ENCODE data around the gene CHRNA3. TPM values are rescaled to one million over a fixed set of nuclear protein-coding genes. Genes with fewer than 3 reads are reported as not detected.
"Not testable (repeated sequence)": the region's sequence is repeated elsewhere in the genome, so short reads cannot be mapped to it uniquely, and the experiment has no call there.

CHRNA3 gene
- total and polyA plus RNA-seq, 4 experiments from 2014 or later = not detected

DNA sequence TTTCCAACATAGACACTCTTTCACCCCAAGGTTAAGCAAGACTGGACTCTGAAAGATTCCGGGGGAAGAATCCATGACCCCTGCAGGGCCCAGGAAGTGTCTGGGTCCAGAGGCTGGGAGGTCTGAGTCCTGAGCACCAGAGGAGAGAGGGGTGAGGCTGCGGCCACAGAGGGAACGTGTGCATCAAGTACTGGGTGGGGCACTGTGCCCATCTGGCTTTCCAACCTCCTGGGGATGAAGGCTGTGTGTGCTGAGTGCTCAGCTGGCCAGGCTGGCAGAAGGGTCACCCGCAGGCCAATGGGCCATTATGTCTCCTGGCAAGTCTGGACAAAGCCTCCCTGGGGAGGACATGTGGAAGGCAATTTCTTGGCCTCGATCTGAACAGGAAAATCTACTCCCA lies 3.3 kb downstream of the CHRNA3 start:
- Mint-ChIP-seq H3K4me3 (no peak overlapping the region), H3K36me3 (no peaks in the 10 kb centered on the region), H3K27ac (no peak overlapping the region), H3K4me1 (peaks cover 2 to 18% (median 10%) of the 10 kb centered on the region in 4 donors), H3K9me3 (no peaks in the 10 kb centered on the region), H3K27me3 (peaks cover 23 to 26% of the 10 kb centered on the region in 2 donors)
- CTCF ChIA-PET (ENCODE audit: partially characterized antibody) = interaction anchor here (0.8 kb wide), 1 partner anchor 35 kb away, joined by 3 read pairs; no protein-coding TSS in a partner anchor
- Histone ChIP-seq H3K27ac (ENCODE audit: low read depth, low read length) (no peak overlapping the region), H3K4me3 (ENCODE audit: low read length in 2 of 2) (no peak overlapping the region), H3K27me3 (ENCODE audit: insufficient read depth, low read length) (peaks cover 7% of the 10 kb centered on the region), H3K4me1 (ENCODE audit: insufficient read depth, low read length) (no peaks in the 10 kb centered on the region), H3K9me3 (ENCODE audit: control insufficient read depth in 1 of 2, low read length in 2 of 2) (no peaks in the 10 kb centered on the region), H3K36me3 (ENCODE audit: insufficient read depth, low read length) (no peaks in the 10 kb centered on the region)
- intact Hi-C loops (cut with micrococcal nuclease) = no loop called here
- DNase-seq = no peak
- POLR2A ChIA-PET (ENCODE audit: partially characterized antibody) = no interaction called here

DNA sequence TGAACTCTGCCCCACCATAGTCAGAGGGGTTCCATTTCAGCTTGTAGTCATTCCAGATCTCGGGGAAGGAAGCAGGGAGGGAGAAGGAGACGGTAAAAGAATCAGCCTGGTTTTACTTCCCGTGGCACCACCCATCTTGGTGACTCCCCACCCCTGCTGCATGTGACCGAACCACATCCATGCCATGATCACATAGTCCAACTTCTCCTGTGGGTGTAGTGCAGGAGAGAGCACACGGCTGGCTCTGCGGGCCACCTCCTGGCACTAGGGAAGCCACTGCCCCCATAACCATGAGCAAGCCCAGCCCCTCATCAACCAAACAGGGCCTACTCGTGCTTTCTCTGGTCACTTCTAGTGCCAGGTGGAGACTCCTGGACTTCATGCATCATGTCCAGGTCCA lies 3.7 kb downstream of the CHRNA3 start:
- DNase-seq = no peak
- H3K4me3 ChIP-seq (ENCODE audit: low read length in 2 of 2) = no peak overlapping the region
- H3K27ac ChIP-seq (ENCODE audit: low read depth, low read length) = no peak overlapping the region
- H3K27ac Mint-ChIP-seq = no peak overlapping the region
- CTCF ChIA-PET (ENCODE audit: partially characterized antibody) = no interaction called here
- H3K4me1 Mint-ChIP-seq = peaks cover 2 to 18% (median 10%) of the 10 kb centered on the region in 4 donors
- H3K9me3 ChIP-seq (ENCODE audit: control insufficient read depth in 1 of 2, low read length in 2 of 2) = no peaks in the 10 kb centered on the region
- no peaks in the 10 kb centered on the region for H3K36me3 ChIP-seq (ENCODE audit: insufficient read depth, low read length)
- H3K27me3 Mint-ChIP-seq = peaks cover 19 to 23% of the 10 kb centered on the region in 2 donors
- peaks cover 7% of the 10 kb centered on the region for H3K27me3 ChIP-seq (ENCODE audit: insufficient read depth, low read length)
- H3K36me3 Mint-ChIP-seq = no peaks in the 10 kb centered on the region
- no peaks in the 10 kb centered on the region for H3K9me3 Mint-ChIP-seq
- intact Hi-C loops (cut with micrococcal nuclease) = no loop called here
- no peaks in the 10 kb centered on the region for H3K4me1 ChIP-seq (ENCODE audit: insufficient read depth, low read length)
- POLR2A ChIA-PET (ENCODE audit: partially characterized antibody) = no interaction called here
- no peak overlapping the region for H3K4me3 Mint-ChIP-seq

DNA sequence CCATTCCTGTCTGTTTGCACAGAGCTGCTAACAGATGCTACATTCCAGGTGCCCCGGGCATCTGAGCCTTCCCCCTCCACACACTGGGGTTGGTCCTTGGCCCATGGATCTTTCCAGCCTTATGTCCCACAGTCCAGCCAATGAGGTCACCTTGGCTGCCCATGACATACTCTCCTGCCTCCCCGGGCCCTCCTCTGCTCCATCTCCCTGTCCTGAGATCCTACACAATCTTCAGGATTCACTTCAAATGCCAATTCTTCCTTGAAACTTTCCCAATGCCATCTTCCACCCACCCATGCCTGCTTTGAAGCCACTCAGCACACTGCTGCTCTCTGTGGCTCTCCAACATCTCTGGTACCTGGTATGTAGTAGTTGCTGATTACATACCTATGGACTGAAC lies 4.3 kb downstream of the CHRNA3 start:
- DNase-seq = no peak
- Histone ChIP-seq H3K36me3 (ENCODE audit: insufficient read depth, low read length) (no peaks in the 10 kb centered on the region), H3K4me1 (ENCODE audit: insufficient read depth, low read length) (no peaks in the 10 kb centered on the region), H3K4me3 (ENCODE audit: low read length in 2 of 2) (no peak overlapping the region), H3K9me3 (ENCODE audit: control insufficient read depth in 1 of 2, low read length in 2 of 2) (no peaks in the 10 kb centered on the region), H3K27ac (ENCODE audit: low read depth, low read length) (no peak overlapping the region), H3K27me3 (ENCODE audit: insufficient read depth, low read length) (peaks cover 7% of the 10 kb centered on the region)
- Mint-ChIP-seq H3K36me3 (no peaks in the 10 kb centered on the region), H3K4me1 (peaks cover under 1 to 14% (median 8%) of the 10 kb centered on the region in 4 donors), H3K27ac (no peak overlapping the region), H3K4me3 (no peak overlapping the region), H3K9me3 (no peaks in the 10 kb centered on the region), H3K27me3 (peaks cover 13 to 17% of the 10 kb centered on the region in 2 donors)
- ChIA-PET CTCF (ENCODE audit: partially characterized antibody) (interaction anchor here (1.2 kb wide), 1 partner anchor 94 kb away, joined by 4 read pairs; no protein-coding TSS in a partner anchor), POLR2A (ENCODE audit: partially characterized antibody) (no interaction called here)
- intact Hi-C loops (cut with micrococcal nuclease) = no loop called here

DNA sequence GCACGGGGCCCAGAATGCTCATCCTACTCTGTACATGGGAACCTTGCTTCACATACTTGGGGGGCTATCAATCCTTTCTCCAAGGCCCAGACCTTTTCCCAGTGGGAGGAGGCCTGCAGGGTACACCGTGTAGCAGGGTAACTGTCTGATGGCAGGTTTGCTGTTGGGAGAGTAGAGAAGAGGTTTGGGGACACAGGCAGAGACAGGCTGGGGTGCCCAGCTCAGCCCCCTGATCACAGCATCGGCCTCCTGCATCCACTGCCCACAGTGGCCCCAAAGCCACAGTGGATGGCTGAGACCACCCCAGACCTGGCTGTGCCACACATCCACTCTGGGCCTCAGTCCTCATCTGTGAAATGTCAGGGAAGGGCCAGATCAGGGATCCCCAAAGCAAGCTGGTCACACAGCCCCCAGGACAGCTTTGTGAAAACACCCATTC lies 5.6 kb downstream of the CHRNA3 start:
- ChIA-PET CTCF (ENCODE audit: partially characterized antibody) (interaction anchor here (0.9 to 1.2 kb wide), 3 partner anchors 13 to 569 kb away, joined by 4 to 8 read pairs (median 5); no protein-coding TSS in a partner anchor), POLR2A (ENCODE audit: partially characterized antibody) (no interaction called here)
- H3K27ac Mint-ChIP-seq = no peak overlapping the region

DNA sequence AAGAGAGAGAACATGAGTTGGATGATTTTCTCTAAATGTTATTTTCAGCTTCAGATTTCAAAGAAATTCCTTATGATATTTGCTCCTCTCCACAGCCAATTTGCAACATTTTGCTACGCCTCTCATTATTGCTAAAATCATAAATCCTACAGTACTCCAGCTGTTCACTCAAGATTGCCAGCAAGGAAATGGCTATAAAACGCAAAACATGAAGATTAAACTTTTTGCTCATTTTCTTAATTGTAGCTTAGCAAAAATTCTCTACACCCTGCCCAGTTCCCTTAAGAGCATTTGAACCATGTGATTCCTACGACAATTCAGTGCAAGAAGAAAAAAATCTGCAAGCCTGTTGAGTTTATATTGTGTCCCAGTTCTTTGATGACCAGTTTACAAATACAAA lies 6.8 kb downstream of the CHRNA3 start:
- no peaks in the 10 kb centered on the region for H3K9me3 ChIP-seq (ENCODE audit: control insufficient read depth in 1 of 2, low read length in 2 of 2)
- H3K36me3 ChIP-seq (ENCODE audit: insufficient read depth, low read length) = no peaks in the 10 kb centered on the region
- Mint-ChIP-seq H3K27me3 (peaks cover 10 to 12% of the 10 kb centered on the region in 2 donors), H3K36me3 (no peaks in the 10 kb centered on the region), H3K4me1 (peaks cover 0 to 9% (median 5%) of the 10 kb centered on the region in 4 donors), H3K27ac (no peak overlapping the region), H3K4me3 (no peak overlapping the region), H3K9me3 (peaks cover 0 to 3% (median 0%) of the 10 kb centered on the region in 8 donors)
- H3K27ac ChIP-seq (ENCODE audit: low read depth, low read length) = no peak overlapping the region
- peaks cover 6% of the 10 kb centered on the region for H3K27me3 ChIP-seq (ENCODE audit: insufficient read depth, low read length)
- ChIA-PET CTCF (ENCODE audit: partially characterized antibody) (no interaction called here), POLR2A (ENCODE audit: partially characterized antibody) (no interaction called here)
- H3K4me3 ChIP-seq (ENCODE audit: low read length in 2 of 2) = no peak overlapping the region
- intact Hi-C loops (cut with micrococcal nuclease) = no loop called here
- H3K4me1 ChIP-seq (ENCODE audit: insufficient read depth, low read length) = no peaks in the 10 kb centered on the region
- DNase-seq = no peak

More for the DNA sequence above, 5.6 kb downstream of the CHRNA3 start:
- no peaks in the 10 kb centered on the region for H3K36me3 Mint-ChIP-seq
- H3K9me3 Mint-ChIP-seq = no peaks in the 10 kb centered on the region
- no peaks in the 10 kb centered on the region for H3K4me1 ChIP-seq (ENCODE audit: insufficient read depth, low read length)
- H3K4me1 Mint-ChIP-seq = peaks cover 0 to 10% (median 6%) of the 10 kb centered on the region in 4 donors
- H3K27me3 ChIP-seq (ENCODE audit: insufficient read depth, low read length) = peaks cover 7% of the 10 kb centered on the region
- peaks cover 11 to 15% of the 10 kb centered on the region in 2 donors for H3K27me3 Mint-ChIP-seq
- no peaks in the 10 kb centered on the region for H3K9me3 ChIP-seq (ENCODE audit: control insufficient read depth in 1 of 2, low read length in 2 of 2)
- no peak overlapping the region for H3K4me3 Mint-ChIP-seq
- no peak overlapping the region for H3K27ac ChIP-seq (ENCODE audit: low read depth, low read length)
- H3K36me3 ChIP-seq (ENCODE audit: insufficient read depth, low read length) = no peaks in the 10 kb centered on the region
- H3K4me3 ChIP-seq (ENCODE audit: low read length in 2 of 2) = no peak overlapping the region
- intact Hi-C loops (cut with micrococcal nuclease) = no loop called here
- no peak for DNase-seq

DNA sequence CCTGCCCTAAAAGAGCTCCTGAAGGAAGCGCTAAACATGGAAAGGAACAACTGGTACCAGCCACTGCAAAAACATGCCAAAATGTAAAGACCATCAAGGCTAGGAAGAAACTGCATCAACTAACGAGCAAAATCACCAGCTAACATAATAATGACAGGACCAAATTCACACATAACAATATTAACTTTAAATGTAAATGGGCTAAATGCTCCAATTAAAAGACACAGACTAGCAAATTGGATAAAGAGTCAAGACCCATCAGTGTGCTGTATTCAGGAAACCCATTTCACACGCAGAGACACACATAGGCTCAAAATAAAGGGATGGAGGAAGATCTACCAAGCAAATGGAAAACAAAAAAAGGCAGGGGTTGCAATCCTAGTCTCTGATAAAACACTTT lies 11.2 kb downstream of the CHRNA3 start:
- H3K27ac ChIP-seq (ENCODE audit: low read depth, low read length); DNase-seq; H3K27ac Mint-ChIP-seq; H3K4me3 Mint-ChIP-seq; H3K27me3 ChIP-seq (ENCODE audit: insufficient read depth, low read length); H3K36me3 ChIP-seq (ENCODE audit: insufficient read depth, low read length); H3K4me1 Mint-ChIP-seq; H3K9me3 Mint-ChIP-seq; CTCF ChIA-PET (ENCODE audit: partially characterized antibody); intact Hi-C loops (cut with micrococcal nuclease); H3K9me3 ChIP-seq (ENCODE audit: control insufficient read depth in 1 of 2, low read length in 2 of 2); H3K4me3 ChIP-seq (ENCODE audit: low read length in 2 of 2); H3K36me3 Mint-ChIP-seq; POLR2A ChIA-PET (ENCODE audit: partially characterized antibody); H3K4me1 ChIP-seq (ENCODE audit: insufficient read depth, low read length): not testable (repeated sequence)
- H3K27me3 Mint-ChIP-seq = peaks cover 11 to 14% of the 10 kb centered on the region in 2 donors

DNA sequence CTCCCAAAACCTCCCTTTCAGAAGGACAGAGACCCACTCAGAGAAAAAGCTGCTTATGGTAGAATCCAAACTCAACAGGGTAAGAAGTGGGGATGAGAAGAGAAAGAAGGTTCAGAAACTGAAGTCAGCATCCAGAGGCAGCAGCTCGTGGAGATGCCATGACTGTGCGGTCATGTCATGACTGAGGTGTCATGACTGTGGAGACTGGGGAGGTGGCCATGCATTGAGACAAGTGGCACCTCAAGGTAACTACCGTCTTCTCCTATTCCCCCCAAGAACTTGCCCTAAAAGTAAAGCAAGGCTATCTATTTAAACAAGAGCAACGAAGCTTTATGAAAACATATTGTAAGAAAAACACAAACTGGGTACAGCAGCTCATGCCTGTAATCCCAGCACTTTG lies 15.1 kb downstream of the CHRNA3 start:
- no peak overlapping the region for H3K4me3 ChIP-seq (ENCODE audit: low read length in 2 of 2)
- no peaks in the 10 kb centered on the region for H3K36me3 Mint-ChIP-seq
- CTCF ChIA-PET (ENCODE audit: partially characterized antibody) = no interaction called here
- no peak overlapping the region for H3K4me3 Mint-ChIP-seq
- no peaks in the 10 kb centered on the region for H3K9me3 ChIP-seq (ENCODE audit: control insufficient read depth in 1 of 2, low read length in 2 of 2)
- intact Hi-C loops (cut with micrococcal nuclease) = no loop called here
- H3K9me3 Mint-ChIP-seq = peaks cover 0 to 3% (median 0%) of the 10 kb centered on the region in 8 donors
- no peak overlapping the region for H3K27ac Mint-ChIP-seq
- no peaks in the 10 kb centered on the region for H3K4me1 ChIP-seq (ENCODE audit: insufficient read depth, low read length)
- no peaks in the 10 kb centered on the region for H3K27me3 ChIP-seq (ENCODE audit: insufficient read depth, low read length)
- no peaks in the 10 kb centered on the region for H3K36me3 ChIP-seq (ENCODE audit: insufficient read depth, low read length)
- POLR2A ChIA-PET (ENCODE audit: partially characterized antibody) = no interaction called here
- H3K27me3 Mint-ChIP-seq = peaks cover 24 to 28% of the 10 kb centered on the region in 2 donors
- H3K27ac ChIP-seq (ENCODE audit: low read depth, low read length) = no peak overlapping the region
- H3K4me1 Mint-ChIP-seq = no peaks in the 10 kb centered on the region
- no peak for DNase-seq

DNA sequence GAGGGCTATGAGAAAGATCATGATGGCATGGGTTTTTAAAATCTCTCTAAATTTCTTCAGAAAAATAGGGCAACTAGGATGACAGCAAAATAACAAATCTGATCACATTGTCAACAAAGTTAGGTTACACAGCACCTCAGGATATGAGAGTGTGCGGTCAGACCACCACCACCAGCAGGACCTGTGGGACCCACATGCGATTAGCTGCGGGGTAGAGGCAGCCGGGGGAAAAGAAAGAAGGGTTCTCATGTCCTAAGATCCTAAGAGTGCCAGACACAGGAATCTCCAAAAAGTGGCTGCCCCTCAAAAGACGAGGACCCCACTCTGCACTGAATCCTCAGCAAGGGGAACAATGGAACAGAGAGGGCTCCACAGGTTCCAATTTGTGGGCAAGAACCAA lies 15.6 kb downstream of the CHRNA3 start:
- no peak for DNase-seq
- Histone ChIP-seq H3K9me3 (ENCODE audit: control insufficient read depth in 1 of 2, low read length in 2 of 2) (no peaks in the 10 kb centered on the region), H3K27me3 (ENCODE audit: insufficient read depth, low read length) (no peaks in the 10 kb centered on the region), H3K4me3 (ENCODE audit: low read length in 2 of 2) (no peak overlapping the region), H3K27ac (ENCODE audit: low read depth, low read length) (no peak overlapping the region), H3K36me3 (ENCODE audit: insufficient read depth, low read length) (no peaks in the 10 kb centered on the region), H3K4me1 (ENCODE audit: insufficient read depth, low read length) (no peaks in the 10 kb centered on the region)
- Mint-ChIP-seq H3K27me3 (peaks cover 24 to 27% of the 10 kb centered on the region in 2 donors), H3K9me3 (peaks cover 0 to 3% (median 0%) of the 10 kb centered on the region in 8 donors), H3K27ac (no peak overlapping the region), H3K36me3 (no peaks in the 10 kb centered on the region), H3K4me3 (no peak overlapping the region), H3K4me1 (no peaks in the 10 kb centered on the region)
- CTCF ChIA-PET (ENCODE audit: partially characterized antibody) = interaction anchor here (1.0 kb wide), 1 partner anchor 14 kb away, joined by 3 read pairs; no protein-coding TSS in a partner anchor
- intact Hi-C loops (cut with micrococcal nuclease) = no loop called here
- POLR2A ChIA-PET (ENCODE audit: partially characterized antibody) = no interaction called here
